Anterior cingulate cortex (tissue), 58 donors: Measurements from ENCODE around the gene NSMCE4A.
A peak's percentile ranks its signal among the peaks of the same experiment; 100 is the strongest.
"Not testable (repeated sequence)": the region's sequence is repeated elsewhere in the genome, so short reads cannot be mapped to it uniquely, and the experiment has no call there.

ENCODE experiments used
- DNase-seq, 58 donors: peaks; one replicate each; lab custom pipeline; 2025; lab: John Stamatoyannopoulos, UW

The NSMCE4A gene

GRCh38 chr10:121990015-121990677, 15.1 kb upstream of the NSMCE4A start:
- DNase-seq = no peak

- DNase-seq = peak in 1 of 58 donors; percentile 13
These were observed 13.6 kb upstream of the NSMCE4A start, which contains the start of gene TACC2 for GRCh38 chr10:121988361-121989324. Gene TACC2 (plus strand): TSS chr10:121989163. CDS start chr10:122021982, 32,819 bp downstream.

- DNase-seq = no peak
These were observed 9.4 kb upstream of the NSMCE4A start for GRCh38 chr10:121984463-121984862.

- DNase-seq = no peak
These were observed 8.8 kb upstream of the NSMCE4A start for GRCh38 chr10:121983852-121984251.

- no peak for DNase-seq
These were observed 6.3 kb upstream of the NSMCE4A start for GRCh38 chr10:121981346-121981745.

- DNase-seq = no peak
These were observed 3.5 kb upstream of the NSMCE4A start for GRCh38 chr10:121978511-121978910.

GRCh38 chr10:121976607-121977006, 1.6 kb upstream of the NSMCE4A start:
- DNase-seq = no peak

- DNase-seq = peak in 5 of 58 donors; percentile 22 to 56 (median 39)
These were observed 474 bp upstream of the NSMCE4A start for GRCh38 chr10:121975295-121976086.

- peak in 1 of 58 donors; percentile 33 for DNase-seq
These were observed 940 bp downstream of the NSMCE4A start for GRCh38 chr10:121974019-121974534.

- not testable (repeated sequence) for DNase-seq
These were observed 5.9 kb downstream of the NSMCE4A start for GRCh38 chr10:121969086-121969485.

- no peak for DNase-seq
These were observed 9.0 kb downstream of the NSMCE4A start for GRCh38 chr10:121965996-121966395.

- no peak for DNase-seq
These were observed 13.6 kb downstream of the NSMCE4A start for GRCh38 chr10:121961456-121961855.

- no peak for DNase-seq
These were observed 15.3 kb downstream of the NSMCE4A start for GRCh38 chr10:121959671-121960070.

- DNase-seq = no peak
These were observed 18.6 kb downstream of the NSMCE4A start for GRCh38 chr10:121956111-121957061.

- no peak for DNase-seq
These were observed 22.8 kb downstream of the NSMCE4A start for GRCh38 chr10:121952226-121952625.

GRCh38 chr10:121949451-121949850, 25.6 kb downstream of the NSMCE4A start:
- no peak for DNase-seq

- no peak for DNase-seq
These were observed 26.0 kb downstream of the NSMCE4A start for GRCh38 chr10:121949049-121949448.

- peak in 1 of 58 donors; percentile 19 for DNase-seq
These were observed 27.4 kb downstream of the NSMCE4A start for GRCh38 chr10:121947343-121948330.
